NCI-H82 treated with DMSO at 0.1 percent for 48 hours (cell line): Measurements from ENCODE around the gene CLPSL2.

Source experiments
- DNase-seq: peaks from one replicate; lab custom pipeline; 2025; ENCODE audit not compliant: unreplicated experiment; lab: John Stamatoyannopoulos, UW

The CLPSL2 gene

DNA sequence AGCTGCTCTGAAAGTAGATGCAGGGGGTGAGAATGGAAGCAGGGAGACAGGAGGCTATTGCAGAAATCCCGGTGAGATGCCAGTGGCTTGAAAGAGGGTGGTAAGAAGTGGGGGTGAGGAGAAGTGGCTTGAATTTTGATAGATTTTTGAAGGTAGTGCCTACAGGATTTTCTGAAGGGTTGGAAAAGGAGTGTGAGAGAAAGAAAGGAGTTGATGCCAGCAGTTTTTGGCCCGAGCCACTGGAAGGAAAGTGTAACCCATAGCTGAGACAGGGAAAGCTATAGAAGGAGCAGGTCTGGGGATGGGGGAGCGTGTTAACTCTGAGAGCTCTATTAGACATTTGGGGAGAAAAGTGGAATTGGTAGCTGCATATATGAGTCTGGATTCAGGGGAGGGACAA lies 29.9 kb upstream of the CLPSL2 start:
- DNase-seq = no peak

- no peak for DNase-seq
These were observed 28.5 kb upstream of the CLPSL2 start for GRCh38 chr6:35747877-35748276.

DNA sequence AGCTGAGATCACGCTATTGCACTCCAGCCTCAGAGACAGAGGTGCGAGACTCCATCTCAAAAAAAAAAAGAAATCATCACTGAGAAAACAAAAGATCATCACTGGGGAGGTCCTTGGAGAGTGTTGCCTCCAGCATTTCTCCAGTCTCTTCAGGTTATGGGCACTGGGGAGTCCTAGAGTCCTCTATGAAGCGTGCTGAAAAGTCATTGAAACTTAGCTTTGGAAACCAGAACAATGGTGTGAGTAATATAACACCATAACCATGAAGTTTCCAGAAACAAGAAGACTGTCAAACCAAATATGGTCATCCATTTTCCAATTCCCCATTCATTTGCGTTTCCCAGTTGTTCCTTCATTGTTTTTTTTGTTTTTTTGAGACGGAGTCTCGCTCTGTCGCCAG lies 25.8 kb upstream of the CLPSL2 start:
- no peak for DNase-seq

- DNase-seq = no peak
These were observed 24.8 kb upstream of the CLPSL2 start for GRCh38 chr6:35751594-35751993.

- no peak for DNase-seq
These were observed 24.1 kb upstream of the CLPSL2 start for GRCh38 chr6:35752330-35752729.

GRCh38 chr6:35754452-35755277 lies 21.7 kb upstream of the CLPSL2 start:
- DNase-seq = no peak

- DNase-seq = no peak
These were observed 21.0 kb upstream of the CLPSL2 start for GRCh38 chr6:35755278-35755924.

- DNase-seq = no peak
These were observed 18.8 kb upstream of the CLPSL2 start for GRCh38 chr6:35757456-35758123.

GRCh38 chr6:35759426-35759825 lies 17.0 kb upstream of the CLPSL2 start:
- DNase-seq = no peak

- DNase-seq = no peak
These were observed 10.7 kb upstream of the CLPSL2 start for GRCh38 chr6:35765739-35766138.

DNA sequence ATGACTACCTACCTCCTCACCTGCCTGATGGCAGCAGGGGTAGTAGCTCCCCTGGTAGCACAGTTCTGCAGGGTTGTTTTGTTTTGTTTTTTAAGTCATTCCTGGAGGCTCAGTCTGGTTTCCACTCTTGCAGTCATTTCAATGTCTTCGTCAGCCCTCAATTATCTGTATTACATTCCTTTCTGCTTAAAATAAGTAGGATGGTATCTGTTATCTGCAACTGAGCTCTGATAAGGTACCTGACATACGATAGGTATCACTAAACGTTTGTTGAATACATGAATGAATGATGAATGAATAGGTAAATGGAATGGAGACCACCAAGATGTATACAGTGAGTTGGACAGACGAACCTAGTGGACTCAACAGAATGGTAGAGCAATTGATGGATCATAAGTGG lies 7.2 kb upstream of the CLPSL2 start:
- no peak for DNase-seq

- DNase-seq = no peak
These were observed 5.1 kb upstream of the CLPSL2 start for GRCh38 chr6:35771343-35771627.

DNA sequence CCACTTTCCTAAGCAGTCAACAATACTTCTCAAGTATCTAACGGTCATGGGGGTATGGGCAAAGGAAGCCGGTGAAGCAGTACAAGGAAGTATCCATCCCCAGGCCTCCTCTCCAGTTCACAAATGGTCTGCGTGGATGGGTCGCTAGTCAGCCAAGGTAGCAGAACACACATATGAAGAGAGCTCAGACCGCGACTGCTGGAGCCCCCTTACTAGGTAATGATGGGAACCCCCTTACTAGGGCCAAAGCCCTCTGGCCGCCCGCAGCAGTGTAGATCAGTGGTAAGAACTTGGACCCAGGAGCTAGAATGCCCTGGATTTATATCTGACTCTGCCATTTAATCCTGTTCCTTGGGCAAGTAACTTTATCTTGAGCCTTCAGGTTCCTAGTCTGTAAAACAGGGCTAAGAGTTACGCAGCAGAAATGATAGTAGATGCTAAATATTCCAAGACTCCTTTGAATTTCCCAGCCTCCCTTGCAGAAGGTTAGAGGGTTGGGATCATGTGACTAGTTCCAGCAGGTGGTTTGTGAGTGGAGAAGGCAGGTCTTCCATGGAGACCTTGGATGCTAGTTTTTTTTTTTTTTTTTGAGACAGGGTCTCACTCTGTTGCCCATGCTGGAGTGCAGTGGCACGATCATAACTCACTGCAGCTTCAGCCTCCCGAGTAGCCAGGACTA lies 2.1 kb upstream of the CLPSL2 start:
- DNase-seq = no peak

GRCh38 chr6:35775031-35775430 lies 1.4 kb upstream of the CLPSL2 start:
- no peak for DNase-seq

DNA sequence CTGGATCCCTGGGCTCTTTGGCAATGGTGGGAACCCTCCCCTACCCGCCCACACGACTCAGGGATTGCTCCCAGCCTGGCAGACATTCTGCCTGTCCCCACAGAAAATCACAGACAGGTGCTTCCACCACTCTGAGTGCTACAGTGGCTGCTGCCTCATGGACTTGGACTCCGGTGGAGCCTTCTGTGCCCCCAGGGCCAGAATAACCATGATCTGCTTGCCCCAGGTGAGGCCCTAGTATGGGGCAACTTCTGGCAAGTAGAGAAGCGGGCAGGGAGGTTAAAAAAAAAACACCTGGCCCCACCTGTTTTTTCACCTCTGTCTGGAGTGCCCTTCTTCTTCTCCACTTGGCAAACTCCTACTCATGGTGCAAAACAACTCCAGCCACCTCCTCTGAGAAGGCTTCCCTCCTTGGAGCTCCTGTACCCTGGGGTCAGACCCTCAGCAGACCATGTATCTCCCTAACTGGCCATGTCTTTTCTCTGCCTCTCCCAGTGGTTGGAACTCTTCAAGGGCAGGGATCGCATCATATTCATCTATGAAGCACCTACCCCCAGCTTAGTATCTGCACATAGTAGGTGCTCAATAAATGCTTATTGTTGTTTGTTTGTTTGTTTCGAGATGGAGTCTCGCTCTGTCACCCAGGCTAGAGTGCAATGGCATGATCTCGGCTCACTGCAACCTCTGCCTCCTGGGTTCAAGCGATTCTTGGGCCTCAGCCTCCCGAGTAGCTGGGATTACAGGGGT lies 1.1 kb downstream of the CLPSL2 start:
- DNase-seq = no peak

GRCh38 chr6:35778437-35778836 lies 2.0 kb downstream of the CLPSL2 start:
- no peak for DNase-seq

DNA sequence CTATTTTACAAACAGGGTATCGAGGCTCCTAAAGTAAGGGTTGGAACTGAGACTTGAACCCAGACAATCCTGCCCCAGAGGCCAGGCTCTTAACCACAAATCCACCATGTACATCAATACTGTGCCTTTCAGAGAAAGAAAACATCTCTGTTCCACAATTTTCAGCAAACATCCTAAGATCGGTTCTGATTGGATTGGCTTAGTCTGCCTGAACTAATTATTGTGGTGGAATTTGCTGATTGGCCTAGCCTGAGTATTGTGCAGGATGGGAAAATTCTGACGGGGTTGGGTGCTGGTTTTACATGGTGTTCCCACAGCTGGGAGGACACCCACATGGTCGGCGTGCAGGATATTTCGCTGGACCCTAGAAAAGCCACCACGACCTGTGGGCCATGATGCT lies 4.3 kb downstream of the CLPSL2 start, which contains the start of gene CLPSL1:
TSS of gene CLPSL1 (plus strand) at position 301 of the 400 bp plus-strand sequence. CDS start at position 393, 92 bp downstream.
- no peak for DNase-seq

GRCh38 chr6:35781290-35781689 lies 4.9 kb downstream of the CLPSL2 start:
- no peak for DNase-seq

DNA sequence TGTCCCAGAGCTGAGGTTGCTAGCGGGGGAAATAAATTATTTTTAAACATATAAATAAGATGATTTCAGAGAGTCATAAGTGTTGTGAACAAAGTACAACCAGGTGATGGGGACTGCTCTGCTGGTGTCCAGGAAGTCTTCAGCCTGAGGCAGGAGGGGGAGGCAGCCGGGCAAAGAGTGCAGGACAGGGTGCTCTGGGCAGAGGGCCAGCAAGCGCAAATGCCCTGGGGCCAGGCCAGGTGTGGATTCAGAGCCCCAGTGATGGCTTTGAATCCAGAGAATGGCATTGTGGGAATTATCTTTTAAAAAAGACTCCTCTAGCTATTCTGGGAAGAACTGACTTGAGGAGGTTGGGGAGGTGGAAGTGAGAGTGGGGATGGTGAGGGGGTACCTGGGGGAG lies 6.0 kb downstream of the CLPSL2 start:
- no peak for DNase-seq

GRCh38 chr6:35784200-35784599 lies 7.8 kb downstream of the CLPSL2 start:
- DNase-seq = no peak

- no peak for DNase-seq
These were observed 9.9 kb downstream of the CLPSL2 start for GRCh38 chr6:35786272-35786671.
